Right kidney (tissue), 1 donor: ENCODE measurements around the gene TRMU.
A peak's percentile ranks its signal among the peaks of the same experiment; 100 is the strongest.

Experiments used
- DNase-seq: peaks from one replicate; pipeline ENCODE4 v3.0.0-alpha.2; 2016

TRMU gene

GRCh38 chr22:46331496-46331895 lies 4.0 kb upstream of the TRMU start:
- no peak for DNase-seq

GRCh38 chr22:46336119-46337078 lies 885 bp downstream of the TRMU start:
- peak; percentile 46 for DNase-seq

- DNase-seq, result no peak
Observed at GRCh38 chr22:46337870-46338269, 2.4 kb downstream of the TRMU start.

GRCh38 chr22:46338636-46339035 lies 3.1 kb downstream of the TRMU start:
- DNase-seq, result no peak

GRCh38 chr22:46339956-46340355 lies 4.4 kb downstream of the TRMU start:
- DNase-seq, result no peak

GRCh38 chr22:46340676-46341075 lies 5.2 kb downstream of the TRMU start:
- no peak for DNase-seq

GRCh38 chr22:46346680-46347405 lies 11.3 kb downstream of the TRMU start:
- DNase-seq, result no peak

GRCh38 chr22:46347646-46348045 lies 12.1 kb downstream of the TRMU start:
- no peak for DNase-seq

GRCh38 chr22:46348099-46348695 lies 12.7 kb downstream of the TRMU start:
- no peak for DNase-seq

GRCh38 chr22:46349238-46349637 lies 13.7 kb downstream of the TRMU start:
- DNase-seq, result no peak

- no peak for DNase-seq
Observed at GRCh38 chr22:46349681-46350080, 14.2 kb downstream of the TRMU start.

- no peak for DNase-seq
Observed at GRCh38 chr22:46350121-46350520, 14.6 kb downstream of the TRMU start.

GRCh38 chr22:46350646-46351045 lies 15.1 kb downstream of the TRMU start:
- DNase-seq, result no peak

- no peak for DNase-seq
Observed at GRCh38 chr22:46351131-46351735, 15.7 kb downstream of the TRMU start.

GRCh38 chr22:46351767-46352166 lies 16.3 kb downstream of the TRMU start:
- no peak for DNase-seq

- no peak for DNase-seq
Observed at GRCh38 chr22:46352276-46352675, 16.8 kb downstream of the TRMU start.

- no peak for DNase-seq
Observed at GRCh38 chr22:46352691-46353386, 17.3 kb downstream of the TRMU start.

GRCh38 chr22:46353483-46354105 lies 18.1 kb downstream of the TRMU start:
- no peak for DNase-seq

- no peak for DNase-seq
Observed at GRCh38 chr22:46354176-46354992, 18.9 kb downstream of the TRMU start.

GRCh38 chr22:46354993-46355305 lies 19.4 kb downstream of the TRMU start:
- DNase-seq, result no peak
